Stimulated activated CD8-positive, alpha-beta memory T cell treated with anti-CD3 and anti-CD28 coated beads, Interleukin-15, amount 100 ng/mL, for 4 hours (primary cell): ENCODE results near the gene ALDOC.

Experiments
- DNase-seq, 2 donors: peaks; one replicate each; pipeline ENCODE4 v3.0.0-alpha.2; 2020; ENCODE audit warnings: low read depth in 2 of 2

ALDOC gene

GRCh38 chr17:28552176-28552999 is 24.3 kb downstream of the ALDOC start, which contains the start of gene UNC119:
Gene UNC119, minus strand, starts transcription at chr17:28552624. Its CDS starts 67 bp downstream, at chr17:28552557.
- peak; percentile 41 to 49 for DNase-seq

DNA sequence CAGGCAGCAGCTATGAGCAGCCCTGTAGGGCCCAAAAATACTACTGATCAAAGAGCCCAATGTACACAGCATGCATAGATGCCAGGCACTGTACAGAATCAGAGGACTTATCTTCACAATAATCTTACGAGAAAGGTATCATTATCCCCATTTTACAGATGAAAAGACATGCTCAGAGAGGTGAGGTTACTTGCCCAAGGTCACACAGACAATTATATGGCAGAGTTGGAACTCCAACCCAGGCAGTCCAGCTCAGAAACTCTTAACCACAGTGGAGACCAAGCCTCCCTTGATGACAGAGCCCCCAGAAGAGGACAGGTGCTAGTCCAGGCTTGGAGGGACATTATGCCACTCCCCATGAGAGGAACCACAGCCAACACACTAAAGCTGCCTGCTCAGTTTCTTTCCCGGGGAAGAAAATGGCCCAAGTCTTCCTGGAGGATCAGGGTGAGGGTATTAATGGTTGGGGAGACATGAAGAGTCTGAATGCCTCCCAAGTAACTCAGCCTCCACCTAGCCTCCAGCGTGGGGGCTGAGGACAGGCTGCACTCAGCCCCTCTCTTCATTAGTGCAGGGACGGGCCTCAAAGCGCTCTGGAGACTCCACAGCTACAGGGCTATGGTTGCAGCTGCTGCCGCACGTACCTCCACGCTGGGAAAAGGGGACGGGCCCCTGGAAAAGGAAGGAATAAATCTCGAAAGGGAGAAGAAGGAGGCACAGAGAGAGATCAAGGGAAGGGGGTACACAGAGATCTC is 25.1 kb downstream of the ALDOC start:
- no peak for DNase-seq

DNA sequence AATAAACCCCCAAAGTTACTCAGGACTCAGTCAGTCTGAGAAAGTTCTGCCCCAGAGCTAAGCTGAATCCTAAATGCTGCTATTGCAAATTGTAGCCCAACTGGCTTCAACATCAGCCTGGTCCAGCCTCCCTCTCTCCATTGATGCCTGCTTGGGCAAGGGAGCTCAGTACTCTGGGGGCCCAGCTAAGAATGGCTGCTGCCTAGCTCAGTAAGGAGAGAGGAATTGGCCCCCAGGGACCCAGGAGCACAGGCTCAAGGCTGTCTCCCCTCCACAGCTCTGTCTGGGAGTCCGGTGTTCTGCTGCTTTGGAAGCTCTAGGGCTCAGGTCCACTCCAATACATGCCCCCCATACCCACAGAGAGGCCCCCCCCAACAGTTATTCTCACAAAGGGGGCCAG is 25.8 kb downstream of the ALDOC start:
- no peak for DNase-seq

DNA sequence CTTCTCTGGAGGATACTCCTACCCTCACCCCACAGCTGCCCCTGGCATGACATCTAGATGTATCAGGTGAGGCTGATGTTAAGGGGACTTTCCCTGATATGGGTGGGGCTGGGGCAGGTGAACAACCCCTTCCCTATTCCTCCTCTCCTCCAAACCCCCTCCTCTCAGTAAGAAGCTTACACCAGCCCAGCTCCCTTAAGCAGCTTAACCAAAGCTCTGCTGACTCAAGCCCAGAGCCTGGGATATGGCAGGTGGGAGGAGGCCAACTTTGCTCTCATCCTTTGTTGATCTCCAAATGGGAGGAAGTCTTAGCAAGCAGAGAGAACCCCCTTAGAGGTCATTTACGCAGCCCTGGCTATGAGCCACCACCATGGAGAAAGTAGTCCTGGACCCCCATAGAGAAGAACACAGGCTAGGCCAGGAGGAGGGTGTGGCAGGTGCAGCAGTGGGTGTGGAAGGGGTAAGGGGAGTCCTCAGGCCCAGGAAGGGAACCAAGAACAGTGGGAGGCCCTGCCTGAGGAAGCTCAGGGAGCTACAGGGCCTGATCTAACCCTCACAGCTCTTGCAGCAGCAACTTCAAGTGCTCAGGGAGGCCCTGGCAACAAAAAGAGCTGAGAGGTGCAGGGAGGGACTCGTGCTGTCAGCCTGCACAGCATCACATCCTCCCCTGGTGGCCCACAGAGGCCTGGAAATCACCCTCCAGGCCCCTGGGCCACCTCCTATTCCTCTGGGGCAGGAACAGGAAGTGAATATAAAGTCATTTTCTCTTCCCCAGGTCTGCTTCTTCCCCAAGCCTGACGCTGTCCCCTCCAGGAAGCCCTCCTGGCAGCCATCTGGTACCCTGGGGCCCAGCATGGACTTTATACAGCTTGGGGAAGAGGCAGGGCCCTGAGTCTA is 27.2 kb downstream of the ALDOC start:
- DNase-seq: peak; percentile 7 to 21

GRCh38 chr17:28548417-28549130 is 28.1 kb downstream of the ALDOC start:
- DNase-seq: no peak

GRCh38 chr17:28547623-28548416 is 28.9 kb downstream of the ALDOC start:
- DNase-seq: peak; percentile 13 to 20

GRCh38 chr17:28547096-28547622 is 29.5 kb downstream of the ALDOC start:
- no peak for DNase-seq

GRCh38 chr17:28545787-28546415 is 30.8 kb downstream of the ALDOC start:
- no peak for DNase-seq

DNA sequence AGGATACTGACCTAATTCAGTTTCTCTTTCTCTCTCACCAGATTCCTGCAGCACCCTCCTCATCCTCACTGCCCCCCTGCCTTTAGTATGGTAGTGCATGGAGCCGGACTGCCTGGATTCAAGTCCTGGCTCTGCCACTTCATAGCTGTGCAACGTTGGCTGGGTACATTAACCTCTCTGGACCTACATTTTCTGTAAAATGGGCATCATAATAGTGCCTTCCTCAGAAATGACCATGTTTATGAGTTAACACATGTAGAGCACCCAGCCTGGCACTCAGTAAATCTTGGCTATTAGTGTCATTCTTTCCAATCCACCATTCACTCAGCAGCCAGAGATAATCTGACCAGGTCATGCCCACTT is 31.6 kb downstream of the ALDOC start:
- DNase-seq: no peak

DNA sequence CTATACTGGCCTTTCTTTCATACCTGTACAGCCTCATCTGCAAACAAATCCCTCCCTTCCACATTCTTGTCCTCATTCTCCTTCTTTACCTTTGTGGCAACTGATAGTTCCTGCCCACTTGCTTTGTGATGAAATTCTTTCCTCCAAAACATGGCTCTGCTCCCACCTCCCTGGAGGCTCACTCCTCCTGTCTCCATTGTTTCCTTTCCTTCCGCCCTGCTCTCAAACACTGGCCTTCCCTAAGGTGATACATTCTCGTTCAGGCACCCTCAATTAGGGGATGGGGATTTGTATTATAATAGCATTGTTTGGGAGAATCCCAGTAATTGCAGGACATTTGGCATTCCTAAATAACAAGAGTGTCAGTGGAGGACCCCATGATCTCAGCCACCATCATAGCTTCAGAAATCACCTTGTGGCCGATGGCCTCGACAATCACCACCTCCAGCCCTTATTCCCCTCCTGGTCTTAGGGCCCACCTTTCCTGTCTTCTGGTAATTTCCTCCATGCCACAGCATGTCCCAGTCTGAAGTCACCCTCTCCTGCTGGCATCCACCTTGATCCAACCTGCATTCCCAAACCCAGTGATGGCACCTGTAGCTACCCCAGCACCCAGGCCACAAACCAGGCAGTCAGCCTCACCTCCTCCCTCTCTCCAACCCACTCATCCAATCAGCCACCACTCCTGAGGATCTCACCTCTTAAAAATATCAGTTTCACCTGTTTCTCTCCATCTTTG is 32.1 kb downstream of the ALDOC start:
- no peak for DNase-seq

GRCh38 chr17:28541439-28541838 is 35.3 kb downstream of the ALDOC start:
- DNase-seq: no peak

DNA sequence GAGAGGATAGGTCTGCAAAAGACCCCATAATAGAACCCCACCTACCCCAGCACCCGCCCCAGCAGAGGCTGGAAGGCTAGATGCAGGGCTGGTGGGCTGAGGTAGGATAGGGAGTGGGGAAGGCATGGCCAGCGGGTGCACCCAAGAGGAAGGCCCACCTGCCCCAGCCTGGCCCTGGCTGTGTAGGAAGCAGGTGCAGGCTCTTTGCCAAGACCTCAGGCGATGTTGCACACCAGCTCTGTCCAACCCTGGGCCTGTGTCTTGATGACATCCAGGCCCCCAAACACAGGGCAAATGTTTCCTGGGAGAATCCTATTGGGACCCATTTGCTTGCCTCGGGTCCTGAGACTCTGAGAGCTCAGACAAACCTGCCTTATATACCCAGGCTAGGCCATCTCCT is 36.5 kb downstream of the ALDOC start:
- no peak for DNase-seq

DNA sequence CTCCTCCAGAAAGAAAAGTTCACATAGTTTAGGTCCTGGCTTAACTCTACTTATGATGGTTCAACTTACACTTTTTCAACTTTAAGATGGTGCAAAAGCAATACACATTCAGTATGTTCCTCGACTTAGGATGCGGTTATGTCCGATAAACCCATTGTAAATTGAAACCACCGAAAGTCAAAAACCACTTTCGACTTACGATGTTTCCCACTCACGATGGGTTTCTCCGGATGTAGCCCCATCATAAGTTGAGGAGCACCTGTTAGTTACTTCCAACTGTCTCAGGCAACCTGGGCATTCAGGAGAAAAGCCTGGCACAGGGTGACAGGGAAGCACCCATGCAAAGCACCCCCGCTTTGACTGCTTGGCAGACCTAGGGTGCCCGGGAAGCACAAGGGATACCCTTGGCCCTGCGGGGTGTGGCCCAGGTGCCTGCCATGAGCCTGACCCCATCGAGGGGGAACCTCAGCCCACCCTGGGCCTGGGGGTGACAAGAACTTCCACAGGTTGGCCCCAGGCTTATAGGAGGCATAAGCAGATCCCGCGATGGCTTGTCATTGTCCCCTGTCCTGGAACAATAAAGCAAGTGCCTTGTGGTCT is 38.3 kb downstream of the ALDOC start:
- DNase-seq: no peak

GRCh38 chr17:28537219-28537610 is 39.5 kb downstream of the ALDOC start:
- no peak for DNase-seq

GRCh38 chr17:28536532-28537218 is 40.0 kb downstream of the ALDOC start:
- DNase-seq: no peak

DNA sequence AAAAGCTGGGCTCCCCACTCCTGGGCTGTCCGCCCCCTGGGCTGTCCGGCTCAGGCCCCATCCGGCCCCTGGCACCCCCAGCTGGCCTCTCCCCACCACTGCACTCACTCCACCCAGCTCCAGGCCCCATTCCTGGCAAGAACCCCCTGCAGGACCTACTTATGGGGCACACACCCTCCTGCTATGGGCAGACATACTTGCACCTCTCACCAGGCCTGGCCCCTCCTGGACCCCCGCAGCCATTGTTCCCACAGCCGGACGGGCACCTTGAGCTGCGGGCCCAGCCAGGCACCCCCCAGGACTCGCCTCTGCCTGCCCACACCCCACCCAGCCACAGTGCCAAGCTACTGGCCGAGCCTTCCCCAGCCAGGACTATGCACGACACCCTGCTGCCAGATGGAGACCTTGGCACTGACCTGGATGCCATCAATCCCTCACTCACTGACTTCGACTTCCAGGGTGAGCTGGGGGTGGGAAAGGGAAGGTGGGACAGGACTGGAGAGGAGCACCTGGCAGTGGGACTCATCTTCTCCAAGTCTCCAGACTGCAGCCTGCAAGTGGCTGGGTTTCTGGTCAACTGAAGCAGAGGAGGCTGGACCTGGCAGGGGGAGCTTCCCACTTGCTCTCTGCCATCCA is 41.8 kb downstream of the ALDOC start:
- DNase-seq: no peak

- DNase-seq: no peak
These were observed 43.4 kb downstream of the ALDOC start for GRCh38 chr17:28533091-28533807.
